GM12878 (cell line): ENCODE results near the gene C3orf33. TPM values are rescaled to one million over a fixed set of nuclear protein-coding genes. Genes with fewer than 3 reads are reported as not detected.

Source experiments
- ATAC-seq: fragments of 200-7000 bp; cut with Tn5 transposase; 3 replicates; pipeline ENCODE4 v1.9.1; 2020; ENCODE audit warnings: mild to moderate bottlenecking, moderate library complexity
- BruUV-seq: library from RNA; stranded (reverse); fragments of 400-500 nt; replicated peaks from 2 replicates; lab custom pipeline; 2021; lab: Mats Ljungman, UMichigan
- CTCF ChIA-PET: fragments of 300-600 bp; sonication (Branson Sonifier 250); formaldehyde crosslinking; extraction: SDS; loops from one replicate; lab custom pipeline; 2021; ENCODE audit warnings: inconsistent platforms; lab: Yijun Ruan, JAX
- POLR2A ChIA-PET: fragments of 350-600 bp; formaldehyde crosslinking; extraction: SDS; loops from one replicate; lab custom pipeline; 2021; ENCODE audit warnings: inconsistent platforms; lab: Charles Lee
- RAD21 ChIA-PET: fragments of 300-600 bp; sonication (Branson Sonifier 250); formaldehyde crosslinking; loops from one replicate; lab custom pipeline; 2023; ENCODE audit warnings: antibody characterized with exemption; ENCODE audit not compliant: unreplicated experiment; lab: Charles Lee
- SMC1A ChIA-PET: fragments of 300-600 bp; sonication (Branson Sonifier 250); formaldehyde crosslinking; loops from one replicate; lab custom pipeline; 2023; ENCODE audit not compliant: unreplicated experiment, uncharacterized antibody; lab: Charles Lee
- DNase-seq: peaks from one replicate; pipeline ENCODE4 v3.0.0-alpha.2; 2011; ENCODE audit warnings: low read depth, low spot score
- FAIRE-seq: peaks from 3 replicates; lab custom pipeline; 2011; peaks lifted over from hg19 to GRCh38; lab: Jason Lieb, UNC
- H2AFZ ChIP-seq: 2 replicates; pipeline ENCODE4 v1.6.0; 2011; ENCODE audit warnings: low read depth, low read length, control low read depth; ENCODE audit not compliant: control insufficient read depth
- H3K27ac ChIP-seq: 2 replicates; pipeline ENCODE4 v1.5.1; 2011; ENCODE audit warnings: control low read depth; ENCODE audit not compliant: control insufficient read depth, insufficient read depth
- H3K27me3 ChIP-seq, 2 experiments: replicated peaks in 1 of 2; 2 replicates each; pipeline versions ENCODE4 v1.6.0 to v1.6.1; 2011; ENCODE audit warnings: low read length in 1 of 2; ENCODE audit not compliant: control insufficient read depth in 2 of 2, insufficient read depth in 2 of 2
- H3K36me3 ChIP-seq, 2 experiments: 2 replicates each; pipeline ENCODE4 v1.5.1; 2011; ENCODE audit warnings: low read length in 1 of 2; ENCODE audit not compliant: control insufficient read depth in 2 of 2, insufficient read depth in 2 of 2
- H3K4me1 ChIP-seq: 2 replicates; pipeline ENCODE4 v1.6.1; 2011; ENCODE audit warnings: mild to moderate bottlenecking, low read length, moderate library complexity, mixed read lengths; ENCODE audit not compliant: control insufficient read depth, insufficient read depth
- H3K4me2 ChIP-seq: 2 replicates; pipeline ENCODE4 v1.6.0; 2011; ENCODE audit warnings: control low read depth; ENCODE audit not compliant: control insufficient read depth, insufficient read depth
- H3K4me3 ChIP-seq: fragments of 200-600 bp; sonication (generic); 2 replicates; pipeline ENCODE4 v1.5.1; 2016
- H3K79me2 ChIP-seq: 2 replicates; pipeline ENCODE4 v1.6.0; 2011; ENCODE audit warnings: low read length; ENCODE audit not compliant: control insufficient read depth, insufficient read depth
- H3K9ac ChIP-seq: 2 replicates; pipeline ENCODE4 v1.8.0; 2011; ENCODE audit warnings: low read length, control low read depth, mixed read lengths; ENCODE audit not compliant: control insufficient read depth, insufficient read depth
- H3K9me3 ChIP-seq: replicated peaks from 3 replicates; pipeline ENCODE4 v1.5.1; 2011; ENCODE audit warnings: mild to moderate bottlenecking, low read length; ENCODE audit not compliant: control insufficient read depth, insufficient read depth
- H4K20me1 ChIP-seq: 2 replicates; pipeline ENCODE4 v1.6.0; 2011; ENCODE audit not compliant: control insufficient read depth, insufficient read depth
- BHLHE40 ChIP-seq, 2 experiments: fragments of 450-650 bp in 1 of 2; IDR thresholded peaks; 2 replicates each; pipeline ENCODE4 v1.6.1; 2011 to 2017; ENCODE audit warnings: low read depth in 2 of 2, borderline replicate concordance in 1 of 2, improper control_type of control experiment in 1 of 2, low read length in 1 of 2, mild to moderate bottlenecking in 1 of 2
- BMI1 ChIP-seq: fragments of 450-650 bp; IDR thresholded peaks from 2 replicates; pipeline ENCODE4 v1.6.1; 2016; ENCODE audit warnings: mild to moderate bottlenecking, moderate library complexity, borderline replicate concordance
- FOXK2 ChIP-seq: fragments of 450-650 bp; IDR thresholded peaks from 2 replicates; pipeline ENCODE4 v1.6.1; 2017; ENCODE audit warnings: mild to moderate bottlenecking, moderate library complexity
- LARP7 ChIP-seq: fragments of 450-650 bp; IDR thresholded peaks from 2 replicates; pipeline ENCODE4 v1.6.1; 2017; ENCODE audit warnings: mild to moderate bottlenecking
- PML ChIP-seq: IDR thresholded peaks from 2 replicates; pipeline ENCODE4 v1.6.1; 2012; ENCODE audit warnings: low read length, inconsistent platforms
- POLR2A ChIP-seq: IDR thresholded peaks from 2 replicates; pipeline ENCODE4 v1.6.1; 2011; ENCODE audit warnings: low read depth, mild to moderate bottlenecking, low read length
- SPI1 ChIP-seq: IDR thresholded peaks from 2 replicates; pipeline ENCODE4 v1.6.1; 2011; ENCODE audit warnings: low read depth, mild to moderate bottlenecking, low read length, moderate library complexity, borderline replicate concordance; ENCODE audit not compliant: insufficient read depth
- SREBF1 ChIP-seq: IDR thresholded peaks from 2 replicates; pipeline ENCODE4 v1.6.1; 2012; ENCODE audit warnings: mild to moderate bottlenecking, low read length
- TCF7 ChIP-seq: IDR thresholded peaks from 2 replicates; pipeline ENCODE4 v1.6.1; 2014; ENCODE audit warnings: antibody characterized with exemption, borderline replicate concordance
- WGBS: methylation state at CpG from one replicate; pipeline ENCODE4 v1.1.6; 2016; ENCODE audit warnings: low lambda C conversion rate; ENCODE audit not compliant: insufficient replicate concordance, insufficient coverage; ENCODE audit errors: missing lambda C conversion rate; 5-methylcytosine and 5-hydroxymethylcytosine counted together
- in situ Hi-C: fragments of 300-500 bp; cut with MboI; formaldehyde crosslinking; loops from 9 replicates; pipeline ENCODE4 v1.14.3; 2018; ENCODE audit warnings: mixed read lengths
- intact Hi-C: fragments of 100-400 bp; cut with micrococcal nuclease; formaldehyde crosslinking; loops from one replicate; pipeline ENCODE4 v1.14.2; 2022; ENCODE audit not compliant: unreplicated experiment
- polyA plus RNA-seq, 11 experiments: library from polyadenylated mRNA; depleted of rRNA in 4 of 11; unstranded in 6 of 11; stranded (reverse) in 5 of 11; fragments of >200 nt; fragmentation: Nextera tagmentation in 4 of 11; fragmentation: Illumina TruSeq in 1 of 11; extraction: Ambion mirVana in 4 of 11; extraction: Trizol in 1 of 11; gene quantifications; 1 replicate in 1 of 11; 2 replicates in 10 of 11; pipeline versions ENCODE4 v1.2.1 to v1.2.3, GENCODE V29; 2011 to 2016; ENCODE audit warnings: inconsistent platforms in 2 of 11, missing spikeins in 2 of 11, low read depth in 1 of 11
- total RNA-seq, 4 experiments: library from RNA; depleted of rRNA in 3 of 4; stranded (reverse); fragments of >200 nt in 3 of 4; fragmentation: Illumina TruSeq in 1 of 4; extraction: Trizol in 1 of 4; gene quantifications; 2 replicates each; pipeline versions ENCODE4 v1.2.1 to v1.2.3, GENCODE V29; 2013 to 2021

Gene C3orf33
- total and polyA plus RNA-seq, 10 of the 15 experiments (the other 5 are each of a cell fraction or from before 2014, with no cell fraction given), result 0.35 to 1.7 (median 0.90) TPM

- FAIRE-seq, result no peak
- ChIA-PET SMC1A (no interaction called here), CTCF (no interaction called here), RAD21 (no interaction called here), POLR2A (interaction anchor here (0.6 kb wide), 1 partner anchor 15 kb away, joined by 3 read pairs; no protein-coding TSS in a partner anchor)
- in situ Hi-C loops (no loop called here), intact Hi-C loops (no loop called here)
- Histone ChIP-seq H3K27me3 (peaks cover 10 to 19% of the 10 kb centered on the region in 2 experiments), H3K9me3 (no peaks in the 10 kb centered on the region), H3K4me2 (no peak overlapping the region), H4K20me1 (no peaks in the 10 kb centered on the region), H3K79me2 (no peaks in the 10 kb centered on the region), H3K4me1 (no peaks in the 10 kb centered on the region), H3K4me3 (no peak overlapping the region), H3K9ac (no peak overlapping the region), H3K27ac (no peak overlapping the region), H3K36me3 (no peaks in the 10 kb centered on the region), H2AFZ (no peak overlapping the region)
- 55% methylated on average over 19 of the region's 19 CpGs for WGBS
- TF ChIP-seq BHLHE40 (IDR thresholded peaks at IDR 0.05; ENCODE audit: borderline replicate concordance in 1 of 2, low read depth in 2 of 2, low read length in 1 of 2) (no peak), LARP7 (no peak), PML (no peak), TCF7 (no peak), POLR2A (no peak), SREBF1 (no peak)
- no peak for ATAC-seq
- BruUV-seq, result no TSS peak
- DNase-seq, result no peak
These were observed 60.1 kb downstream of the C3orf33 start for GRCh38 chr3:155745795-155746550.

- no peaks in the 10 kb centered on the region for H4K20me1 ChIP-seq
- ChIA-PET POLR2A (no interaction called here), CTCF (no interaction called here), RAD21 (interaction anchor here (1.2 kb wide), 1 partner anchor 42 kb away, joined by 3 read pairs; no protein-coding TSS in a partner anchor), SMC1A (interaction anchor here (1.6 kb wide), 1 partner anchor 43 kb away, joined by 3 read pairs; no protein-coding TSS in a partner anchor)
- no peaks in the 10 kb centered on the region for H3K9me3 ChIP-seq
- DNase-seq (no peak), FAIRE-seq (no peak), ATAC-seq (peak; percentile 80)
- in situ Hi-C loops, result no loop called here
- peak within 1 kb of the TSS; percentile 46 for H3K9ac ChIP-seq
- peaks cover 10 to 19% of the 10 kb centered on the region in 2 experiments for H3K27me3 ChIP-seq
- TF ChIP-seq FOXK2 (no peak), SPI1 (peak; percentile 55), BMI1 (0 out of 2 replicates have a peak, but pooled peaks have one; percentile 13), BHLHE40 (IDR thresholded peaks at IDR 0.05; ENCODE audit: borderline replicate concordance in 1 of 2, low read depth in 2 of 2, low read length in 1 of 2) (peak in 1 of 2 experiments; percentile 17; a peak in 1 of 4 replicates)
- no peaks in the 10 kb centered on the region for H3K79me2 ChIP-seq
- WGBS, result 5% methylated on average over 33 of the region's 33 CpGs
- BruUV-seq, result no TSS peak
- intact Hi-C loops, result no loop called here
- H3K36me3 ChIP-seq, result no peaks in the 10 kb centered on the region
- H3K4me3 ChIP-seq, result peak within 1 kb of the TSS; percentile 70
- peak within 1 kb of the TSS; percentile 99 for H3K4me2 ChIP-seq
- peak within 1 kb of the TSS; percentile 79 for H2AFZ ChIP-seq
- H3K27ac ChIP-seq, result no peak within 1 kb of the TSS
- H3K4me1 ChIP-seq, result no peaks in the 10 kb centered on the region
These were observed 61.3 kb downstream of the C3orf33 start, which contains the start of gene PLCH1 for GRCh38 chr3:155744626-155745324. PLCH1 (minus strand) TSS chr3:155745071; CDS start chr3:155704224, 40,847 bp downstream.
